Hematopoietic multipotent progenitor cell treated with erythropoietin and hydrocortisone succinate and interleukin-3 and kit ligand, for 8 days (in vitro differentiated cells): ENCODE data around the gene RPL9.
"Not testable (repeated sequence)": the region's sequence is repeated elsewhere in the genome, so short reads cannot be mapped to it uniquely, and the experiment has no call there.

Experiments
- DNase-seq: peaks from one replicate; pipeline ENCODE4 v3.0.0-alpha.2; 2015

Gene RPL9

GRCh38 chr4:39415678-39416283 is 42.9 kb downstream of the RPL9 start:
- no peak for DNase-seq

- DNase-seq = not testable (repeated sequence)
Observed at GRCh38 chr4:39411561-39411960, 47.2 kb downstream of the RPL9 start.

GRCh38 chr4:39410415-39410814 is 48.3 kb downstream of the RPL9 start:
- DNase-seq = no peak

GRCh38 chr4:39407584-39407885 is 51.2 kb downstream of the RPL9 start:
- no peak for DNase-seq

- no peak for DNase-seq
Observed at GRCh38 chr4:39406763-39407583, 51.7 kb downstream of the RPL9 start, which contains the start of gene KLB. Gene KLB, plus strand, starts transcription at chr4:39406930. Its CDS starts 20 bp downstream, at chr4:39406950.
